Esophagus muscularis mucosa (tissue), 4 donors: Measurements from ENCODE around the gene LHX8. TPM values are rescaled to one million over a fixed set of nuclear protein-coding genes. Genes with fewer than 3 reads are reported as not detected.
"Not testable (repeated sequence)": the region's sequence is repeated elsewhere in the genome, so short reads cannot be mapped to it uniquely, and the experiment has no call there.

Experiments
- DNase-seq: peaks from one replicate; pipeline ENCODE4 v3.0.0-alpha.2; 2017; ENCODE audit errors: extremely low spot score
- H3K27ac ChIP-seq, 4 donors: fragments of 200-600 bp; sonication (generic); replicated peaks in 1 of 4; 1 replicate in 3 of 4; 2 replicates in 1 of 4; pipeline ENCODE4 v1.5.1; 2016 to 2019; ENCODE audit warnings: mild to moderate bottlenecking in 1 of 4
- H3K27me3 ChIP-seq, 4 donors: fragments of 200-600 bp; sonication (generic); one replicate each; pipeline versions ENCODE4 v1.5.1 to v1.6.0; 2016 to 2019
- H3K36me3 ChIP-seq, 4 donors: fragments of 200-600 bp; sonication (generic); one replicate each; pipeline ENCODE4 v1.5.1; 2016 to 2019
- H3K4me1 ChIP-seq, 4 donors: fragments of 200-600 bp; sonication (generic); one replicate each; pipeline ENCODE4 v1.5.1; 2016 to 2019
- H3K4me3 ChIP-seq, 4 donors: fragments of 200-600 bp; sonication (generic); 1 replicate in 2 of 4; 2 replicates in 2 of 4; pipeline ENCODE4 v1.5.1; 2016 to 2019; ENCODE audit warnings: mild to moderate bottlenecking in 4 of 4, moderate library complexity in 1 of 4
- H3K9me3 ChIP-seq, 4 donors: fragments of 200-600 bp; sonication (generic); 1 replicate in 3 of 4; 2 replicates in 1 of 4; pipeline ENCODE4 v1.5.1; 2016 to 2019
- EP300 ChIP-seq: sonication (generic); formaldehyde crosslinking; IDR thresholded peaks from one replicate; pipeline ENCODE4 v1.6.1; 2017; ENCODE audit warnings: antibody characterized with exemption
- POLR2A ChIP-seq: fragments of 450-650 bp; IDR thresholded peaks from one replicate; pipeline ENCODE4 v1.6.1; 2017; ENCODE audit warnings: antibody characterized with exemption, moderate library complexity, mild to moderate bottlenecking, low read depth
- POLR2AphosphoS5 ChIP-seq, 2 donors: sonication (generic); formaldehyde crosslinking; IDR thresholded peaks; one replicate each; pipeline ENCODE4 v1.6.1; 2017; ENCODE audit warnings: antibody characterized with exemption in 2 of 2
- WGBS: methylation state at CpG from one replicate; pipeline ENCODE4 v1.1.5; 2018; 5-methylcytosine and 5-hydroxymethylcytosine counted together
- intact Hi-C: fragments of 100-400 bp; cut with DNase I; formaldehyde crosslinking; loops from one replicate; pipeline ENCODE4 v1.15.1; 2023
- total RNA-seq, 4 donors: library from RNA; depleted of rRNA; stranded (reverse); fragments of >200 nt; gene quantifications; one replicate each; pipeline versions ENCODE4 v1.1.0 to v1.2.1, GENCODE V29; 2016
- TF ChIP-seq, protein P1 (sequence below), 3 experiments: fragments of 200-600 bp in 2 of 3; fragments of 450-650 bp in 1 of 3; sonication (generic) in 2 of 3; IDR thresholded peaks; one replicate each; pipeline ENCODE4 v1.5.1; 2017 to 2019; ENCODE audit warnings: antibody characterized with exemption in 3 of 3, mild to moderate bottlenecking in 2 of 3, moderate library complexity in 1 of 3

The LHX8 gene
- total RNA-seq, 4 donors from 2014 or later, result not detected

DNA sequence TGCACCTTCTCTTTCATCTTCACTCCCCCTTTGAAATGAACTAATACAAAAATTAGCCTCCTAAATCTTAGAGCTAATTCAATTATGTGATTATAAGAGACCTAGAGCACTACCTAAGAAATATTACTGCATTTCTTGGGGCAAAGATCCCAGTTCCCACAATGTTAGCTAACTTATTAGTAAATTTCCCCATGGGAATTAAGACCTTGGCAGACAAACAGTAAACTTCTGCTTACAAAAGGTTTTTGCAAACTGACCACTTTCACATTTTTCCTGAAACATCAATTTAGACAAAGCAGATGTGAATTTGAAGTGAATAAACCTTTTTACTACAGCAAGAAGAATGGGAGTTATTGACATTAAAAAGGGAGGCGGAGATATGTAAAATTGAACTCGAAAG lies 34.6 kb upstream of the LHX8 start:
- Histone ChIP-seq H3K4me1 (peaks cover 0 to 6% (median 2%) of the 10 kb centered on the region in 4 donors), H3K27me3 (no peaks in the 10 kb centered on the region), H3K9me3 (no peaks in the 10 kb centered on the region), H3K4me3 (no peak overlapping the region), H3K36me3 (no peaks in the 10 kb centered on the region), H3K27ac (no peak overlapping the region)
- DNase-seq, result no peak
- 86% methylated on average over 2 of the region's 2 CpGs for WGBS
- TF ChIP-seq POLR2A (no peak), EP300 (no peak), POLR2AphosphoS5 (IDR thresholded peaks at IDR 0.05) (no peak)
- TF ChIP-seq, protein P1, sequence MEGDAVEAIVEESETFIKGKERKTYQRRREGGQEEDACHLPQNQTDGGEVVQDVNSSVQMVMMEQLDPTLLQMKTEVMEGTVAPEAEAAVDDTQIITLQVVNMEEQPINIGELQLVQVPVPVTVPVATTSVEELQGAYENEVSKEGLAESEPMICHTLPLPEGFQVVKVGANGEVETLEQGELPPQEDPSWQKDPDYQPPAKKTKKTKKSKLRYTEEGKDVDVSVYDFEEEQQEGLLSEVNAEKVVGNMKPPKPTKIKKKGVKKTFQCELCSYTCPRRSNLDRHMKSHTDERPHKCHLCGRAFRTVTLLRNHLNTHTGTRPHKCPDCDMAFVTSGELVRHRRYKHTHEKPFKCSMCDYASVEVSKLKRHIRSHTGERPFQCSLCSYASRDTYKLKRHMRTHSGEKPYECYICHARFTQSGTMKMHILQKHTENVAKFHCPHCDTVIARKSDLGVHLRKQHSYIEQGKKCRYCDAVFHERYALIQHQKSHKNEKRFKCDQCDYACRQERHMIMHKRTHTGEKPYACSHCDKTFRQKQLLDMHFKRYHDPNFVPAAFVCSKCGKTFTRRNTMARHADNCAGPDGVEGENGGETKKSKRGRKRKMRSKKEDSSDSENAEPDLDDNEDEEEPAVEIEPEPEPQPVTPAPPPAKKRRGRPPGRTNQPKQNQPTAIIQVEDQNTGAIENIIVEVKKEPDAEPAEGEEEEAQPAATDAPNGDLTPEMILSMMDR (IDR thresholded peaks at IDR 0.05), result no peak
- intact Hi-C loops, result no loop called here

- intact Hi-C loops, result no loop called here
- DNase-seq, result no peak
- H3K27me3 ChIP-seq, result no peaks in the 10 kb centered on the region
- no peaks in the 10 kb centered on the region for H3K9me3 ChIP-seq
- peaks cover 0 to 6% (median 2%) of the 10 kb centered on the region in 4 donors for H3K4me1 ChIP-seq
- no peak overlapping the region for H3K4me3 ChIP-seq
- TF ChIP-seq EP300 (no peak), POLR2A (no peak), POLR2AphosphoS5 (IDR thresholded peaks at IDR 0.05) (no peak)
- TF ChIP-seq, protein P1 (IDR thresholded peaks at IDR 0.05), result no peak
- no peak overlapping the region for H3K27ac ChIP-seq
- no peaks in the 10 kb centered on the region for H3K36me3 ChIP-seq
- 68% methylated on average over 10 of the region's 10 CpGs for WGBS
Observed at GRCh38 chr1:75100481-75101092, 33.6 kb upstream of the LHX8 start.

- 92% methylated on average over 26 of the region's 26 CpGs for WGBS
- H3K36me3 ChIP-seq, DNase-seq, H3K4me1 ChIP-seq, H3K27me3 ChIP-seq, H3K27ac ChIP-seq, intact Hi-C loops, H3K4me3 ChIP-seq, H3K9me3 ChIP-seq: not testable (repeated sequence)
Observed at GRCh38 chr1:75112362-75112951, 21.7 kb upstream of the LHX8 start.

DNA sequence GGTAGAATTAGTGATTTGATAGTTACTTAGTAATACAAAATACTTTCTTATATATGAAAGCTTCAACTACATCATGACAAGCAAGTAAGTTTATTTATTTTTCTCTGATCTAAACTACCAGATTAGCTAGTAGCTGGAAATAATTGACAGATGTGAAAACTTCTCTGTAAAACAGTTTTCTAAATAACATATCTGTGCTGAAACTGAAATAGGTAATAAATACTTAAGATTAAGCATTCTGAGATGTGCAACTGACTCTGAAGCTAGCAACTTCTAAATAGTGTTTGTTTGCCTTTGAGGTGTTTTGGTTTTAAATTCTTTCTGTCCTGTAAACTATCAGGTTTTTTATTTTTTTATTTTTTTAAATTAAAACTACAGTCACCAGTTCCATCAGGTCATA lies 18.5 kb upstream of the LHX8 start:
- Histone ChIP-seq H3K4me1 (no peaks in the 10 kb centered on the region), H3K4me3 (no peak overlapping the region), H3K27ac (no peak overlapping the region), H3K36me3 (no peaks in the 10 kb centered on the region), H3K27me3 (no peaks in the 10 kb centered on the region), H3K9me3 (no peaks in the 10 kb centered on the region)
- TF ChIP-seq, protein P1 (IDR thresholded peaks at IDR 0.05), result no peak
- TF ChIP-seq EP300, result no peak
- TF ChIP-seq POLR2A, result no peak
- TF ChIP-seq POLR2AphosphoS5 (IDR thresholded peaks at IDR 0.05), result no peak
- intact Hi-C loops, result no loop called here
- no peak for DNase-seq

DNA sequence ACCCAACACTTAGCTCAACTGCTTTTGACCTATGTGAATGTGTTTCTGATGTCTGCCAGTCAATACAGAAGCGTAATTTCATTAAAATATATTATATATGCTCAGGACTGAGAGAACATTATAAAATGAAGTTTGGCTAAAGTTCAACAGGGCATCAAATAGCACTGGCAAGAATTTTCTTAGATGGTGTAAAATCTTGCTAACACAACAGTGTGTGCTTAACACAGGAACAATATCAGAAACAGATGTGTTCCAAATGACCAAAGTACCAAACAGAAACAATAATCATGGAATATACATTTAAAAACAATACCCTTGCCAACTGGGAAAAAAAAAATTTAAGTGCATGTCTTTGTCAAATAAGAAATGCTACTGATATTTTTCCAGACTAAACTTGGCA lies 10.4 kb upstream of the LHX8 start:
- H3K4me3 ChIP-seq, result no peak overlapping the region
- WGBS, result 88% methylated on average over 1 of the region's 1 CpG
- peaks cover 0 to 8% (median 0%) of the 10 kb centered on the region in 4 donors for H3K9me3 ChIP-seq
- no peak overlapping the region for H3K27ac ChIP-seq
- intact Hi-C loops, result no loop called here
- no peak for TF ChIP-seq EP300
- no peak for TF ChIP-seq POLR2AphosphoS5 (IDR thresholded peaks at IDR 0.05)
- TF ChIP-seq, protein P1 (IDR thresholded peaks at IDR 0.05), result no peak
- TF ChIP-seq POLR2A, result no peak
- no peaks in the 10 kb centered on the region for H3K36me3 ChIP-seq
- DNase-seq, result no peak
- peaks cover 0 to 12% (median 4%) of the 10 kb centered on the region in 4 donors for H3K4me1 ChIP-seq
- peaks cover 0 to 61% (median 35%) of the 10 kb centered on the region in 4 donors for H3K27me3 ChIP-seq
